Kidney (tissue), 22 donors: ENCODE data around the gene NT5DC3. TPM values are rescaled to one million over a fixed set of nuclear protein-coding genes. Genes with fewer than 3 reads are reported as not detected.
A peak's percentile ranks its signal among the peaks of the same experiment; 100 is the strongest.

Experiments
- DNase-seq, 5 donors: peaks; one replicate each; pipeline ENCODE4 v3.0.0-alpha.2; 2013 to 2020
- FAIRE-seq: peaks from 2 replicates; lab custom pipeline; 2012; peaks lifted over from hg19 to GRCh38; lab: Jason Lieb, UNC
- H3K27ac ChIP-seq, 2 donors: one replicate each; pipeline ENCODE4 v1.7.0; 2013; ENCODE audit warnings: low read depth in 2 of 2, low read length in 2 of 2, inconsistent platforms in 1 of 2
- H3K27me3 ChIP-seq: one replicate; pipeline ENCODE4 v1.7.1; 2013; ENCODE audit warnings: low read length, inconsistent platforms; ENCODE audit not compliant: control insufficient read depth, insufficient read depth
- H3K36me3 ChIP-seq, 3 donors: one replicate each; pipeline versions ENCODE4 v1.7.0 to v1.7.1; 2013; ENCODE audit warnings: low read length in 3 of 3, control low read depth in 1 of 3, inconsistent platforms in 1 of 3; ENCODE audit not compliant: insufficient read depth in 3 of 3, control insufficient read depth in 2 of 3
- H3K4me1 ChIP-seq, 3 donors: one replicate each; pipeline versions ENCODE4 v1.7.0 to v1.7.1; 2013; ENCODE audit warnings: low read length in 3 of 3, inconsistent platforms in 1 of 3, low read depth in 1 of 3; ENCODE audit not compliant: control insufficient read depth in 2 of 3, insufficient read depth in 2 of 3
- H3K4me3 ChIP-seq, 3 donors: one replicate each; pipeline versions ENCODE4 v1.7.0 to v1.8.1; 2013; ENCODE audit warnings: low read length in 3 of 3, control low read depth in 1 of 3, inconsistent platforms in 1 of 3
- H3K9ac ChIP-seq, 3 donors: one replicate each; pipeline versions ENCODE4 v1.7.0 to v1.7.1; 2013; ENCODE audit warnings: low read length in 3 of 3, control low read depth in 1 of 3, inconsistent platforms in 1 of 3
- H3K9me3 ChIP-seq, 3 donors: one replicate each; pipeline versions ENCODE4 v1.7.0 to v1.7.1; 2013; ENCODE audit warnings: low read length in 3 of 3, control low read depth in 1 of 3, inconsistent platforms in 1 of 3; ENCODE audit not compliant: control insufficient read depth in 2 of 3, insufficient read depth in 1 of 3
- CTCF ChIP-seq: IDR thresholded peaks from 3 replicates; pipeline ENCODE4 v1.5.1; 2012; ENCODE audit warnings: mild to moderate bottlenecking, moderate library complexity, borderline replicate concordance; ENCODE audit not compliant: insufficient read depth; ENCODE audit errors: extremely low read depth
- intact Hi-C: fragments of 100-400 bp; cut with DNase I; formaldehyde crosslinking; loops from one replicate; pipeline ENCODE4 v1.11.1; 2022
- long read RNA-seq, 10 donors: library from polyadenylated mRNA in 1 of 10; unstranded in 1 of 10; transcript quantifications; one replicate each; pipeline ENCODE4 v2.0.0 and lab custom pipeline, GENCODE V29; 2021 to 2026
- polyA plus RNA-seq: library from polyadenylated mRNA; stranded (reverse); fragments of 350-450 nt; fragmentation: Illumina TruSeq; extraction: RNeasy Lipid Tissue Mini Kit (QIAGEN cat#74804); gene quantifications from one replicate; pipeline ENCODE4 v1.2.3, GENCODE V29; 2014; ENCODE audit warnings: low read depth, low replicate concordance; ENCODE audit not compliant: insufficient read depth
- total RNA-seq: library from RNA; stranded (reverse); fragmentation: NEBNext Ultra II Directional; extraction: Animal tissue kit (Norgen Biotek cat#: 25700); gene quantifications from one replicate; pipeline ENCODE4 v1.2.1, GENCODE V29; 2021
- donor health status: control.
- donor health status: control.
- donor health status: control.
- donor health status: control.
- donor health status: control.
- donor health status: DM: yes; HTN: yes; CAD: no.
- donor health status: Normal renal cell carcinoma (clear cell type).

The NT5DC3 gene
- total RNA-seq = 7.8 TPM
- polyA plus RNA-seq = 1.1 TPM
- long read RNA-seq, donor 1, full-length matches to known transcripts = 1 of 1 reads
- long read RNA-seq, donor 1, partial matches to known transcripts = 0 of 1 reads
- long read RNA-seq, donor 1, other reads (novel, unspliced or antisense) = 0 of 1 reads
- long read RNA-seq, donor 2 = 0 reads
- long read RNA-seq, donor 3 = 0 reads
- long read RNA-seq, donor 4 = 0 reads
- long read RNA-seq, donor 5 = 0 reads
- long read RNA-seq, donor 6 = 0 reads
- long read RNA-seq, donor 7, partial matches to known transcripts = 0 of 2 reads
- long read RNA-seq, donor 7, other reads (novel, unspliced or antisense) = 2 of 2 reads
- long read RNA-seq, donor 8 = 0 reads
- long read RNA-seq, donor 9 = 0 reads
- long read RNA-seq, donor 10 = 0 reads

GRCh38 chr12:103840876-103841689, at the start of gene NT5DC3:
Gene NT5DC3 (minus strand): TSS chr12:103841234. CDS start chr12:103841156, 78 bp downstream.
- Histone ChIP-seq H3K36me3 (no peaks in the 10 kb centered on the region), H3K4me1 (no peaks in the 10 kb centered on the region), H3K9ac (peak within 1 kb of the TSS; percentile 10 to 88 (median 37)), H3K9me3 (no peaks in the 10 kb centered on the region), H3K27me3 (no peaks in the 10 kb centered on the region), H3K4me3 (peak within 1 kb of the TSS; percentile 40 to 83 (median 62)), H3K27ac (peak within 1 kb of the TSS; percentile 90 to 93)
- DNase-seq (peak; percentile 85 to 95 (median 88)), FAIRE-seq (no peak)
- intact Hi-C loops = loop anchor here (10.0 kb wide), 1 partner anchor 216 kb away; no protein-coding TSS in a partner anchor
- TF ChIP-seq CTCF = peak; percentile 1

DNA sequence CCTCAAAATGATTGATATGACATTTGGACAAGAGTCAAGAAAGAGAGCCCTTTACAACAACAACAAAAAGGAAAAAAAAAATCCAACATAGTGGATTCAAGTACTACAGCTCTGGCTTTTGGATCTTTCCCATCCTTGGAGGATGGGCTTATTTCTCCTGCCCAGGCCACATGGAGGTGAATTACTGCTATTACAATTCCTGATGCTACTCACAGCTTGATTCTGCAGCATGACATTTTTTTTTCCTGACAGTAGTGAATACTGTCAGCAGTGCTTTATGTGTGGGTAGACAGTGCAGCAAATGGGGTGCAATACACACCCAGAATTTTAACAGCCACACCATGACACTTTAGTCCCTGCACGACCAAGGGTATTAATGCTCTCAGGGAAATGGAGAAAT, 46.7 kb upstream of the NT5DC3 start:
- Histone ChIP-seq H3K27ac (no peak overlapping the region), H3K4me3 (no peak overlapping the region), H3K9ac (no peak overlapping the region), H3K9me3 (no peaks in the 10 kb centered on the region), H3K27me3 (no peaks in the 10 kb centered on the region), H3K4me1 (no peaks in the 10 kb centered on the region), H3K36me3 (no peaks in the 10 kb centered on the region)
- FAIRE-seq (no peak), DNase-seq (no peak)
- TF ChIP-seq CTCF = no peak
- intact Hi-C loops = no loop called here

- DNase-seq (no peak), FAIRE-seq (no peak)
- Histone ChIP-seq H3K27ac (no peak overlapping the region), H3K4me1 (peaks cover 0 to 3% (median 0%) of the 10 kb centered on the region in 3 donors), H3K9ac (no peak overlapping the region), H3K27me3 (no peaks in the 10 kb centered on the region), H3K9me3 (no peaks in the 10 kb centered on the region), H3K36me3 (no peaks in the 10 kb centered on the region), H3K4me3 (no peak overlapping the region)
- intact Hi-C loops = no loop called here
- TF ChIP-seq CTCF = no peak
Observed at GRCh38 chr12:103886195-103886797, 45.3 kb upstream of the NT5DC3 start.
